HT1080 (cell line): ENCODE measurements around the gene MADD. TPM values are rescaled to one million over a fixed set of nuclear protein-coding genes. Genes with fewer than 3 reads are reported as not detected.

Source experiments
- DNase-seq: peaks from one replicate; pipeline ENCODE4 v3.0.0-alpha.2; 2015; ENCODE audit warnings: low read depth
- total RNA-seq: library from RNA; depleted of rRNA; stranded (reverse); fragments of >200 nt; shearing (Covaris generic); gene quantifications from 2 replicates; pipeline ENCODE4 v1.2.3, GENCODE V29; 2014; rRNA removed

Gene MADD
- total RNA-seq, 1 experiment from 2014 or later, result 19.2 TPM

- DNase-seq, result no peak
Measured at GRCh38 chr11:47379317-47379716, 109.4 kb downstream of the MADD start.

Other genes starting within 250 kb of the MADD start
- 66.5 and 78.6 TPM in 2 replicates for gene ARFGAP2, start 93.3 kb upstream of the MADD start, total RNA-seq
- 57.4 and 64.6 TPM in 2 replicates for gene PACSIN3, start 83.7 kb upstream of the MADD start, total RNA-seq
- gene DDB2, start 55.2 kb upstream of the MADD start, total RNA-seq, result 122 and 126 TPM in 2 replicates
- gene ACP2, start 21.3 kb upstream of the MADD start, total RNA-seq, result 23.4 and 28.9 TPM in 2 replicates
- 9.7 and 13.4 TPM in 2 replicates for gene NR1H3, start 12.1 kb upstream of the MADD start, total RNA-seq
- not detected in 2 replicates for gene MYBPC3, start 82.6 kb downstream of the MADD start, total RNA-seq
- not detected in 2 replicates for gene SPI1, start 108.4 kb downstream of the MADD start, total RNA-seq
- 51.9 and 69.9 TPM in 2 replicates for gene SLC39A13, start 138.5 kb downstream of the MADD start, total RNA-seq
- 222 and 245 TPM in 2 replicates for gene PSMC3, start 156.3 kb downstream of the MADD start, total RNA-seq
- not detected in 2 replicates for gene RAPSN, start 179.0 kb downstream of the MADD start, total RNA-seq